Peyer's patch (tissue), 4 donors: Measurements from ENCODE around the gene HIGD2B. TPM values are rescaled to one million over a fixed set of nuclear protein-coding genes. Genes with fewer than 3 reads are reported as not detected.
"Not testable (repeated sequence)": the region's sequence is repeated elsewhere in the genome, so short reads cannot be mapped to it uniquely, and the experiment has no call there.

Experiments used
- DNase-seq, 3 donors: peaks; one replicate each; pipeline ENCODE4 v3.0.0-alpha.2; 2017 to 2019
- H3K27ac ChIP-seq, 4 donors: fragments of 200-600 bp; sonication (generic); one replicate each; pipeline ENCODE4 v1.5.1; 2016 to 2019
- H3K27me3 ChIP-seq, 2 donors: fragments of 200-600 bp; sonication (generic); one replicate each; pipeline ENCODE4 v1.5.1; 2019
- H3K36me3 ChIP-seq, 3 donors: fragments of 200-600 bp; sonication (generic); one replicate each; pipeline ENCODE4 v1.5.1; 2016 to 2019
- H3K4me1 ChIP-seq, 4 donors: fragments of 200-600 bp; sonication (generic); one replicate each; pipeline ENCODE4 v1.5.1; 2016 to 2019
- H3K4me3 ChIP-seq, 4 donors: fragments of 200-600 bp; sonication (generic); 1 replicate in 3 of 4; 2 replicates in 1 of 4; pipeline ENCODE4 v1.5.1; 2016 to 2019; ENCODE audit warnings: mild to moderate bottlenecking in 1 of 4
- H3K9me3 ChIP-seq, 4 donors: fragments of 200-600 bp; sonication (generic); one replicate each; pipeline ENCODE4 v1.5.1; 2016 to 2019; ENCODE audit warnings: mild to moderate bottlenecking in 1 of 4
- POLR2A ChIP-seq, 2 donors: fragments of 450-650 bp; IDR thresholded peaks; one replicate each; pipeline ENCODE4 v1.5.1; 2017; ENCODE audit warnings: antibody characterized with exemption in 2 of 2, mild to moderate bottlenecking in 2 of 2, moderate library complexity in 2 of 2
- total RNA-seq, 4 donors: library from RNA; depleted of rRNA; stranded (reverse); fragments of >200 nt; gene quantifications; one replicate each; pipeline ENCODE4 v1.1.0, GENCODE V29; 2016
- TF ChIP-seq, protein P1 (sequence below), 6 experiments: fragments of 450-650 bp in 4 of 6; fragments of 200-600 bp in 2 of 6; sonication (generic) in 1 of 6; IDR thresholded peaks; one replicate each; pipeline ENCODE4 v1.5.1; 2017 to 2019; ENCODE audit warnings: antibody characterized with exemption in 6 of 6, mild to moderate bottlenecking in 3 of 6, moderate library complexity in 1 of 6

HIGD2B gene
- total RNA-seq, 4 donors from 2014 or later, result not detected

DNA sequence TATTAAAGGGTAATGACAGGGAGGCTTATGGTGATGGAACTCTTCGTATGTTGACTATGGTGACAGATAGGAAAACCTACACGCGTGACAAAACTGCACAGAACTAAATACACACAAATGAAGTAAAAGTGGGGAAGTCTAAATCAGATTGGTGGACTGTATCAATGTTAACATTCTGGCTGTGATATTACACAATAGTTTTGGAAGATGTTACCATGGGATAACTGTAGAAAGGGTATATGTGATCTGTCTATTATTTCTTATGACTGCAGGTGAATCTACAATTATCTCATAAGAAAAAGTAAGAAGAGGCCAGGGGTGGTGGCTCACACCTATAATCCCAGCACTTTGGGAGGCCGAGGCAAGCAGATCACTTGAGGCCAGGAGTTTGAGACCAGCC lies 9.1 kb downstream of the HIGD2B start:
- TF ChIP-seq, protein P1, sequence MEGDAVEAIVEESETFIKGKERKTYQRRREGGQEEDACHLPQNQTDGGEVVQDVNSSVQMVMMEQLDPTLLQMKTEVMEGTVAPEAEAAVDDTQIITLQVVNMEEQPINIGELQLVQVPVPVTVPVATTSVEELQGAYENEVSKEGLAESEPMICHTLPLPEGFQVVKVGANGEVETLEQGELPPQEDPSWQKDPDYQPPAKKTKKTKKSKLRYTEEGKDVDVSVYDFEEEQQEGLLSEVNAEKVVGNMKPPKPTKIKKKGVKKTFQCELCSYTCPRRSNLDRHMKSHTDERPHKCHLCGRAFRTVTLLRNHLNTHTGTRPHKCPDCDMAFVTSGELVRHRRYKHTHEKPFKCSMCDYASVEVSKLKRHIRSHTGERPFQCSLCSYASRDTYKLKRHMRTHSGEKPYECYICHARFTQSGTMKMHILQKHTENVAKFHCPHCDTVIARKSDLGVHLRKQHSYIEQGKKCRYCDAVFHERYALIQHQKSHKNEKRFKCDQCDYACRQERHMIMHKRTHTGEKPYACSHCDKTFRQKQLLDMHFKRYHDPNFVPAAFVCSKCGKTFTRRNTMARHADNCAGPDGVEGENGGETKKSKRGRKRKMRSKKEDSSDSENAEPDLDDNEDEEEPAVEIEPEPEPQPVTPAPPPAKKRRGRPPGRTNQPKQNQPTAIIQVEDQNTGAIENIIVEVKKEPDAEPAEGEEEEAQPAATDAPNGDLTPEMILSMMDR (IDR thresholded peaks at IDR 0.05), result no peak
- TF ChIP-seq POLR2A (IDR thresholded peaks at IDR 0.05), result no peak
- Histone ChIP-seq H3K4me1 (no peaks in the 10 kb centered on the region), H3K36me3 (no peaks in the 10 kb centered on the region), H3K4me3 (no peak overlapping the region), H3K27ac (no peak overlapping the region), H3K9me3 (no peaks in the 10 kb centered on the region), H3K27me3 (no peaks in the 10 kb centered on the region)
- no peak for DNase-seq

DNA sequence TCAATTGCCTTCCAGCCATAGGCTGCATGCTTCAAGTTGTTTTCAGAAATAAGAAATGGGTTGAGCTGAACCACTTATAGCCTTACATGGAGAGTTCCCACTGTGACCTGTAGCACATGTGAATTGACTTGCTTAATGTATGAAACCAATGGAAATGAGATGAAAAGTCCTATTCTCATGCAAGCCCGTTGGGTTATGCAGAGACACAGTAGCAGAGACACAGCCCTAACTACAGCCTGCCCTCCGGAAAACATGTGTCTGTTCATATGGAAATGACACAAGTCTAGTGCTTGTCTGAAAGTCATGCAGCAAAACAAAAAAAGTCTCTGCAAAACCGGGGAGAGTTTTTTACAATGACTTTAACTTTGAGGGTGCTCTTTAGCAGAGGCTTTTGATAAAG lies 14.5 kb downstream of the HIGD2B start:
- Histone ChIP-seq H3K4me1 (no peaks in the 10 kb centered on the region), H3K9me3 (no peaks in the 10 kb centered on the region), H3K27me3 (no peaks in the 10 kb centered on the region), H3K27ac (no peak overlapping the region), H3K4me3 (no peak overlapping the region), H3K36me3 (no peaks in the 10 kb centered on the region)
- DNase-seq, result no peak
- no peak for TF ChIP-seq POLR2A (IDR thresholded peaks at IDR 0.05)
- TF ChIP-seq, protein P1 (IDR thresholded peaks at IDR 0.05), result no peak

DNA sequence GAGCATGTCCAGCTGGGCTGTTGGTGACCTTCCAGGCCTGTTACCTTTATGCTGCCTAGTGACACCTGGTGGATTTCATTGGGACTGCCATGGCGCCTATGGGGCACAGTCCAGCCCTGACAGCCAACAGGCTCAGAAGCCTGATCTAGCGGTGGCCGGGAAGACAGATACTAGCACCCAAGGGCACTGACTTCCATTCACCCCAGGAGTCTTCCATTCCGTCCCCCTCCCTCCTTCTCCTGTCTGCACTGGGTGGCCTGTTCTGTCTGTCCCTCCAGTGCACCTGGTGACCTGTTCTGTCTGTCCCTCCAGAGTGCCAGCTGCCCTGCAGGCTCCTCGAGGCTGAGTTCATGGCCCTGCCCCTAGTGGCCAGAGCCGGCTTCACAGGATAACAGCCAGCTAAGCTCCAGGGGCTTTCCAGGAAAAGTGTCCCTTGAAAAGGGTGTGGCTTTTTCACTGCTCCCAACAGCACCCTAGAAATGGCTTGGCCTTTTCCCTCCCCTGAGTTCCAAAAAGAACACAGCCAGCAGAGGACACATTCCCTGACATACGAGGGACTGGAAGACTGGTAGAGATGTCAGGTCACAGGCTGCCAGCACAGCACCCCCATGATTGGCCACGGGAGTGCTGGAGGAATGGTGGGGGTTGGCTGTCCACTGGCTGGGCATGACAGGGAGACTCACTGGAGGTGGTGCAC lies 15.2 kb downstream of the HIGD2B start:
- H3K4me3 ChIP-seq, result peak overlapping the region in 2 of 4 donors; percentile 35 to 44
- TF ChIP-seq, protein P1 (IDR thresholded peaks at IDR 0.05), result peak; percentile 33 to 86 (median 72)

DNA sequence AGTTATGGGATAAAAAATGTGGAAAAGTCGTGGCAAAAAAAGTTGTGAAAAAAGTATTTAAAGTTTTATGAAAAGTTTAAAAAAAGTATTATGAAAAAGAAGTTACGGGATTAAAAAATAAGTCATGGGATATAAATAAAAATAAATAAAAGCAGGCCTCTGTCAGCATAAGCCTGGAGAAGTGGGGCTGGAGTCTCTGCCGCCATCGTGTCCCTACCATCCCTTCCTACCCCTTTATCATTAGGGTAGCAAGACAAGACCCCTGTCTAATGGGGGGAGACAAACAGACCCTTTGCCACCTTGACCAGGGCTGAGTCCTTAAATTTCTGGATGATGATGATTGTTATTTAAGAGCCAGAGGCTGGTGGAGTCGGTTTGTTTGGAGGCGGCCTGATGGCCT lies 16.2 kb downstream of the HIGD2B start:
- DNase-seq, H3K9me3 ChIP-seq, H3K27me3 ChIP-seq, H3K36me3 ChIP-seq, H3K4me1 ChIP-seq, H3K27ac ChIP-seq, H3K4me3 ChIP-seq: not testable (repeated sequence)

More for the DNA sequence above, 15.2 kb downstream of the HIGD2B start:
- H3K27ac ChIP-seq, H3K4me1 ChIP-seq, H3K36me3 ChIP-seq, H3K9me3 ChIP-seq, H3K27me3 ChIP-seq: not testable (repeated sequence)
- peak; percentile 74 to 92 (median 89) for DNase-seq

DNA sequence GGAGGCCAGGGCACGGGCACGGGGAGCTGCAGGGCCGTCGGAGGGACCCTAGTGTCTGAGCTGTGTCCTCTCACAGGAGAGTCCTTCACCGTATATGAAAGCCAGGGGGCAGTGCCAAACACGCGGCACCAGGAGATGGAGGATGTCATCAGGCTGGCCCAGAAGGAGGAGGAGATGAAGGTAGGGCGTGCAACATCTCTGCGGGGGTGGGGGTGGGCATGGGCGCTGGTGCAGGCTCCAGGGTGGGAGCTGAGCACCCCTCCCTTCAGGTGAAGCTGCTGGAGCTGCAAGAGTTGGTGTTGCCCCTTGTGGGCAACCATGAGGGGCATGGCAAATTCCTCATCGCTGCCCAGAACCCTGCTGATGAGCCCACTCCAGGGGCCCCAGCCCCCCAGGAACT lies 20.3 kb downstream of the HIGD2B start:
- H3K27me3 ChIP-seq, H3K27ac ChIP-seq, DNase-seq, H3K36me3 ChIP-seq, H3K9me3 ChIP-seq, H3K4me1 ChIP-seq, H3K4me3 ChIP-seq: not testable (repeated sequence)

DNA sequence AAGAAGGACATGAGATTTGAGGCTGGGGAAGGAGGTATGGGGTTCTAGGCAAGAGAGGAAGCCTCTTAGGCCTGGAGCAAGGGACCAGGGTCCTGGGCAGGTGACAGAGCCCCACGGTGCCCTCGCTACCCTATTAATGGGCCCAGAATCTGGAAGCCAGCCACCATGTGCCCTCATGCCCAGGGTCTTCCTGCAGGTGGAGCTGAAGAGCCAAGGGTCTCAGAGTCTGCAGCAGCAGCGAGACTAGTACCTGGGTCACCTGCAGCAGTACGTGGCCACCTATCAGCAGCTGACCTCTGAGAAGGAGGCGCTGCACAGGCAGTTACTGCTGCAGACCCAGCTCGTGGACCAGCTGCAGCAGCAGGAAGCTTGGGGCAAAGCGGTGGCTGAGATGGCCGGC lies 22.1 kb downstream of the HIGD2B start:
- H3K27ac ChIP-seq, DNase-seq, H3K4me1 ChIP-seq, H3K36me3 ChIP-seq, H3K27me3 ChIP-seq, H3K4me3 ChIP-seq, H3K9me3 ChIP-seq: not testable (repeated sequence)

DNA sequence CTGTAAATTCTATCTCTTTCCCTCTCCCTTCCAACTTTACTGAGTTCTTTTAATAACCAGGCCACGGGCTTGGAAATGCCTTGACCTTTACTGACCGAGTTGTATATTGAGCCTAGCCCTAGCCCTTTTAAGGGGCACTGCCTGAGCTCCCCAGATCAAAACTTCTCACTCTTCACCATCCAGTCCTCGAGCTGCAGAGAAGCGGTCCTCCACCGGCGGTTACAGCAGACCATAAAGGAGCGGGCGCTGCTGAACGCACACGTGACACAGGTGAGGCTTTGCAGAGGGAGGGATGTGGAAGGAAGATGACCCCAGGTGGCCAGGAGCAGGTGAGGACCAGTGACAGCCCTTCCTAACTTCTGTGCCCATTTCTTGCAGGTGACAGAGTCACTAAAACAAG lies 24.9 kb downstream of the HIGD2B start:
- DNase-seq, H3K4me3 ChIP-seq, H3K36me3 ChIP-seq, H3K9me3 ChIP-seq, H3K27me3 ChIP-seq, H3K27ac ChIP-seq, H3K4me1 ChIP-seq: not testable (repeated sequence)

DNA sequence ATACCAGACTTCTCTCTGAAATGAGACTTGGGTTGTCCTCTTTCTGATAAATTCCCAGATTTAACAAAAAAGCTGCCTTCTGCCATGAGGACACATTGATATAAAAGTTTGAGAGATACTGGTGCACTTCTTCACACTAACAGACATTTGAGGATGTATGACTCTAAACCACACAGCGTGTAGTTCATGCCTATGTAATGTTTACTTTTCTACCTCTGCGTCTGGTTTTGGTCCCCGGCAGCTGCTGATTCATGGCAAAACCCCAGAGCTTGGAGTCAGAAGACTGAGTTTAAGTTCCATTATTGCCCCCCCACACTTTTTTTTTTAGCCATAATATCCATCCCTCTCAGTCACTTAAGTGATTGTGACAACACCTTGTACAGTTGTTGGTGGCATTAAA lies 30.0 kb downstream of the HIGD2B start:
- not testable (repeated sequence) for DNase-seq

DNA sequence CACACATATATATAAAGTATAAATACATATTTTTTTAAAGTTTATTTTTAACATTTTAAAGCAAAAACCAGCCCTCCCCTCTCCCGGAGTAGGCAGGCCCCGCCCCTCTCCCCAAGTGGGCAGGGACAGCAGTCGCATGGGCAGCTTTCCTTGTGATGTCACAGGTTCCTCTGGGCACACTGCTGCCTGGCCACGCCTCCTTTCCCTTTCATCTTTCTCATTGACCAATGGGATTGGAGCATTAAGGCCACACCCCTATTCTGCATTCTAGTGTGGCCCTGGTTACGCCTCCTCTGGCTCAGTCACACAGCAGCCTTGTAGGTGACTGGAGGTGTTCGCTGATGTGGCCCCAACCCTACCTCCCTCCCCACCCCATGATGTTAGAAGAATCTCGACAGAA lies 31.6 kb downstream of the HIGD2B start, which contains the start of gene GOLGA6B:
TSS of gene GOLGA6B (plus strand) at position 301 of the 400 bp plus-strand sequence. CDS start at position 342, 41 bp downstream.
- H3K27ac ChIP-seq, DNase-seq, H3K27me3 ChIP-seq, H3K4me3 ChIP-seq, H3K36me3 ChIP-seq, H3K4me1 ChIP-seq, H3K9me3 ChIP-seq: not testable (repeated sequence)

More for the DNA sequence above, 30.0 kb downstream of the HIGD2B start:
- not testable (repeated sequence) for H3K36me3 ChIP-seq, H3K27ac ChIP-seq, H3K4me1 ChIP-seq, H3K27me3 ChIP-seq, H3K9me3 ChIP-seq, H3K4me3 ChIP-seq

DNA sequence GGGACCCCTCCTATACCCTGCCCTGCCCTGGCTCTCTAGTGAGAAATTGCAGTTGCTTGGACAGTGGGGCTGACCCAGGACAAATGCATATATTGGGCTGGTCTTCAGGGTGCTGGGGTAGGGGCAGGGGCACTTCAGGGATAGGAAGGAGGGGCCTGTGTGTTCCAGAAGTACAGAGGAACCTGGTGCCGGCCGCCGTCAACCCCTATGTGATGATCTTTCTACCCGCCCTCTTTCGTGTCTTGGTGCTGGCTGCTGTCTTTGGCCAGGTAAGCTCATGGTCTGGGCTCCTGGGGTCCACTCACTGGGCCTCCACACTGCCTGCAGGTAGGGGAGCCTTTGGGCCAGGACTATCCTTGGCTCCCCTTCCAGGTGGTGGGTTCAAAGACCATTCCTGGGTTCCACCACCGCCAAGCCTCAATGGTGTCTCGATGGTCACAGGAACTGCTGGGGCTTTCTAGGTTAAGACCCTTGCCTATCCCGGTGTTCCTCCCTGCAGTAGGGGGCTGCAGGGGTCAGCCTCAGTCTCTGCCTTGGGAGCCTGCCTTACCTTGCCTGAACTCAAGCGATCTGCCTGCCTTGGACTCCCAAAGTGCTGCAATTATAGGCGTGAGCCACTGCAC lies 37.2 kb downstream of the HIGD2B start:
- H3K4me1 ChIP-seq, H3K9me3 ChIP-seq, DNase-seq, H3K27ac ChIP-seq, H3K36me3 ChIP-seq, H3K27me3 ChIP-seq, H3K4me3 ChIP-seq: not testable (repeated sequence)

DNA sequence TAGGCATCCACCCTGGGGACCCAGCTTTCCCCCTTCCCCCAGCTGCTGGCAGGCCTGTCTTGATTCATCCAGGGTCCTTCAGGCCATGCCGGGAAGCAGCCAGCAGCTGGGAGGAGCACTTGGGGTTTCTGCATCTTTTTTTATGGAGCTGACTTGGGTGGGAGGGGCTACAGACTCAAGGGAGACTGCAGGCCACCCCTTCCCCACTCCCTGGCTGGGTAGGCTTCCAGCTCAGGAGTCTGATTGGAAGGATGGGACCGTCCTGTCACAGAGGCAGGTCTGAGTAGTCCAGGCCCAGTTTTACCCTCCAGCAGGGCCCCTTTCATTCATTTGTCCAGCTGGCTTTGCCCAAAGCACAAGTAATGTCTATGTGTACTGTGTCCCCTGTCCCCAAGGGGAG lies 43.7 kb downstream of the HIGD2B start:
- not testable (repeated sequence) for H3K27ac ChIP-seq, H3K9me3 ChIP-seq, H3K4me3 ChIP-seq, DNase-seq, H3K36me3 ChIP-seq, H3K4me1 ChIP-seq, H3K27me3 ChIP-seq
